Testis (tissue), 2 donors: ENCODE results near the gene GPR6.

ENCODE experiments used
- POLR2A ChIP-seq: fragments of 450-650 bp; IDR thresholded peaks from one replicate; pipeline ENCODE4 v1.6.1; 2017; ENCODE audit warnings: antibody characterized with exemption, mild to moderate bottlenecking, moderate library complexity
- TF ChIP-seq, protein P1 (sequence below), 3 experiments: fragments of 450-650 bp in 2 of 3; fragments of 200-600 bp in 1 of 3; sonication (generic) in 1 of 3; IDR thresholded peaks; one replicate each; pipeline ENCODE4 v1.5.1; 2016 to 2019; ENCODE audit warnings: antibody characterized with exemption in 3 of 3, mild to moderate bottlenecking in 2 of 3, moderate library complexity in 1 of 3

DNA sequence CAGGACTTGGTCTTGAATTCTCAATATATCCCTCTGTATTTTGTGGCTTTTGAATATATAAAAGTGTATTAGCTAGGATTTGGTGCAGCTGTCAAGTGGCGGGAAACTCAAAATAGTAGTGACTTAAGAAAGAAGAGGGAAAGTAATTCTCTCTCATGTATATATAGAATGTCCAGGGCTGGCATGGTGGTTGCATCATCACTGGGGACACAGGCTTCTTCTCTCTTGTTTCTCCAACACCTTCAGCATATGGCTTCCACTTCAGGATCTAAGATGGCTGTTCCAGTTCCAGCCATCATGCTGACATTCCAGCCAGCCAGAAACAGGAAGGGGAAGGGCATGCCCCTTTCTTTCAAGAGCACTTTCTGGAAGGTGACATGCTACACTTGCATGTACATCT lies 11.8 kb upstream of the GPR6 start:
- TF ChIP-seq, protein P1, sequence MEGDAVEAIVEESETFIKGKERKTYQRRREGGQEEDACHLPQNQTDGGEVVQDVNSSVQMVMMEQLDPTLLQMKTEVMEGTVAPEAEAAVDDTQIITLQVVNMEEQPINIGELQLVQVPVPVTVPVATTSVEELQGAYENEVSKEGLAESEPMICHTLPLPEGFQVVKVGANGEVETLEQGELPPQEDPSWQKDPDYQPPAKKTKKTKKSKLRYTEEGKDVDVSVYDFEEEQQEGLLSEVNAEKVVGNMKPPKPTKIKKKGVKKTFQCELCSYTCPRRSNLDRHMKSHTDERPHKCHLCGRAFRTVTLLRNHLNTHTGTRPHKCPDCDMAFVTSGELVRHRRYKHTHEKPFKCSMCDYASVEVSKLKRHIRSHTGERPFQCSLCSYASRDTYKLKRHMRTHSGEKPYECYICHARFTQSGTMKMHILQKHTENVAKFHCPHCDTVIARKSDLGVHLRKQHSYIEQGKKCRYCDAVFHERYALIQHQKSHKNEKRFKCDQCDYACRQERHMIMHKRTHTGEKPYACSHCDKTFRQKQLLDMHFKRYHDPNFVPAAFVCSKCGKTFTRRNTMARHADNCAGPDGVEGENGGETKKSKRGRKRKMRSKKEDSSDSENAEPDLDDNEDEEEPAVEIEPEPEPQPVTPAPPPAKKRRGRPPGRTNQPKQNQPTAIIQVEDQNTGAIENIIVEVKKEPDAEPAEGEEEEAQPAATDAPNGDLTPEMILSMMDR (IDR thresholded peaks at IDR 0.05): no peak
- TF ChIP-seq POLR2A: no peak
